H1 (cell line): ENCODE data around the gene RAB3GAP1. TPM values are rescaled to one million over a fixed set of nuclear protein-coding genes. Genes with fewer than 3 reads are reported as not detected.

ENCODE experiments used
- ATF3 ChIP-seq: IDR thresholded peaks from 2 replicates; pipeline ENCODE4 v1.6.1; 2011; ENCODE audit warnings: low read depth, mild to moderate bottlenecking, low read length; ENCODE audit not compliant: insufficient read depth
- PHF8 ChIP-seq: fragments of 200-600 bp; sonication (generic); conservative IDR thresholded peaks from 2 replicates; pipeline ENCODE4 v1.7.1; 2012; ENCODE audit warnings: low read depth, mild to moderate bottlenecking, inconsistent platforms, low read length, moderate library complexity
- POLR2AphosphoS5 ChIP-seq: IDR thresholded peaks from 2 replicates; pipeline ENCODE4 v1.6.1; 2011; ENCODE audit warnings: low read depth, low read length
- SP1 ChIP-seq: IDR thresholded peaks from 2 replicates; pipeline ENCODE4 v1.6.1; 2011; ENCODE audit warnings: low read depth, low read length
- polyA plus RNA-seq, 7 experiments: library from polyadenylated mRNA; depleted of rRNA in 3 of 7; stranded (reverse) in 5 of 7; unstranded in 2 of 7; fragments of >200 nt in 5 of 7; fragments of 200-250 nt in 2 of 7; gene quantifications; 1 replicate in 5 of 7; 2 replicates in 1 of 7; 4 replicates in 1 of 7; pipeline versions ENCODE4 v1.2.1 to v1.2.3, GENCODE V29; 2011 to 2013; ENCODE audit warnings: missing spikeins in 2 of 7, mixed read lengths in 2 of 7
- total RNA-seq: library from RNA; stranded (reverse); fragmentation: NEBNext Ultra II Directional; extraction: Animal tissue kit (Norgen Biotek cat#: 25700); gene quantifications from 2 replicates; pipeline ENCODE4 v1.2.1, GENCODE V29; 2021

RAB3GAP1 gene
- total and polyA plus RNA-seq, 2 of the 8 experiments (the other 6 are each of a cell fraction or from before 2014, with no cell fraction given), result 9.8 to 28.6 TPM

GRCh38 chr2:135113322-135113721, 61.2 kb downstream of the RAB3GAP1 start (continued):
- TF ChIP-seq PHF8, result no peak
- TF ChIP-seq SP1, result no peak
- TF ChIP-seq ATF3, result no peak
- no peak for TF ChIP-seq POLR2AphosphoS5
